ENCODE results near the gene CASP3. TPM values are rescaled to one million over a fixed set of nuclear protein-coding genes. Genes with fewer than 3 reads are reported as not detected.
A peak's percentile ranks its signal among the peaks of the same experiment; 100 is the strongest.

The CASP3 gene
- total RNA-seq, 4 donors from 2014 or later, result 14.9 to 49.0 (median 25.8) TPM

GRCh38 chr4:184648313-184649025 is 778 bp downstream of the CASP3 start:
- no peaks in the 10 kb centered on the region for H3K9me3 ChIP-seq
- H3K27ac ChIP-seq, result peak overlapping the region; percentile 95 to 100 (median 96)
- DNase-seq, result peak; percentile 52 to 82 (median 80)
- peak overlapping the region; percentile 87 to 97 (median 90) for H3K4me3 ChIP-seq
- TF ChIP-seq POLR2A (IDR thresholded peaks at IDR 0.05) (no peak), CTCF (IDR thresholded peaks at IDR 0.05) (no peak)
- H3K4me1 ChIP-seq, result peaks cover 0 to 36% (median 9%) of the 10 kb centered on the region in 4 donors
- no peaks in the 10 kb centered on the region for H3K27me3 ChIP-seq
- peaks cover 0 to 4% (median 0%) of the 10 kb centered on the region in 3 donors for H3K36me3 ChIP-seq

DNA sequence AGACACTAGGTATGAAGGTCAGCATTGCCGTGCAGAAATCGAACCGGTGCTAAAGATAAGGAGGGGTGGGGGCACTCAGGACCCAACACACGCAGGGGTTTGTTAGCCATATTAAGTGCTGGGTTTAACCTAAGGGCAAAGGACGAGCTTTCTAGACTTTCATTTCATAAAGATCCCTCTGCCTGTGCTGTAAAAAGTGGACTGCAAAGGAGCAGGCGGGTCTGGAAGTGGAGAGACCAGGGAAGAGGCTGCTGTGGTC is 1.3 kb downstream of the CASP3 start:
- Histone ChIP-seq H3K27ac (peak overlapping the region; percentile 95 to 100 (median 96)), H3K9me3 (no peaks in the 10 kb centered on the region), H3K4me3 (peak overlapping the region; percentile 87 to 97 (median 90)), H3K4me1 (peaks cover 0 to 36% (median 9%) of the 10 kb centered on the region in 4 donors), H3K36me3 (peaks cover 0 to 4% (median 0%) of the 10 kb centered on the region in 3 donors), H3K27me3 (no peaks in the 10 kb centered on the region)
- no peak for DNase-seq
- TF ChIP-seq POLR2A (IDR thresholded peaks at IDR 0.05) (peak in 1 of 2 donors; percentile 14), CTCF (IDR thresholded peaks at IDR 0.05) (no peak)

DNA sequence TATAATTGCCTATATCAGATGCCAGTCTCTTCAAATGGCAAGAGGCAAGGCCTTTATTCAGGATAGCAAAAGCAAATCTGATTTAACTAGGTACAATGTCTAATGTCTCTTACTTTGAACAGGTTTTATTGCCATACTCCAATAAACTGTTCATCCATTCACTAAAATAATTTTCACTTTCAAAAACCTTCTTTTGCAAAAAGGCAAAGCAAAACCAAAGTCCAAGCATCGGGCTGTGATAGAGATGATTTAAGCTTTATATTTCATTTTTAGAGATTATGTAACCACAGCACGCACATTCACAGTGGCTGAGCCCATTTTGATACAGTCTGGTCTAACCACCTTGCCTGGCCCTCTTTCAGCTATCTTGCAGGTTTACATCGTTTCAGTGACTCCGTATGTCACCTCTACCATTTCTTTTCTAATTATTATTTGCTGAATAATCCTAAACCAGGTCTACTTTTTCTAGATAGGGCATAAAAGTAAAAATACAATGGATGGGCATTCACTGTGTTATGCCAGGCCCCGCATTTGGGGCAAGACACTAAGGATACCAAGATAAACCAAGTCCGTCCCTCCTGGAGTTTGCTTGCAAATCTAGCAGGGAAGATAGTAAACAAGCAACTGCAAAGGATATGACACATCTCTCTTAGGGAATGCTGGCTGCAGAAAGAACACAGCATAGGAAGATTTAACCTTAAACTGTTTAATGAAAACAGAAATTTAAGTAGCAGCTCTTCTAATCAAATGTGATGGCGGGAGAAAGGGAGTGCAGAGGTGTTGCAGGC is 1.8 kb downstream of the CASP3 start:
- no peak for DNase-seq
- peak overlapping the region; percentile 87 to 97 (median 90) for H3K4me3 ChIP-seq

GRCh38 chr4:184645904-184646610 is 3.2 kb downstream of the CASP3 start:
- Histone ChIP-seq H3K27ac (peak overlapping the region in 2 of 4 donors; percentile 2 to 4), H3K27me3 (no peaks in the 10 kb centered on the region), H3K36me3 (peaks cover 0 to 10% (median 0%) of the 10 kb centered on the region in 3 donors), H3K4me1 (peaks cover 0 to 36% (median 11%) of the 10 kb centered on the region in 4 donors), H3K4me3 (no peak overlapping the region), H3K9me3 (no peaks in the 10 kb centered on the region)
- TF ChIP-seq CTCF (IDR thresholded peaks at IDR 0.05), result no peak
- no peak for TF ChIP-seq POLR2A (IDR thresholded peaks at IDR 0.05)
- peak in 1 of 3 donors; percentile 55 for DNase-seq

More for the DNA sequence above, 1.8 kb downstream of the CASP3 start:
- Histone ChIP-seq H3K27ac (peak overlapping the region; percentile 95 to 100 (median 96)), H3K27me3 (no peaks in the 10 kb centered on the region), H3K9me3 (no peaks in the 10 kb centered on the region), H3K36me3 (peaks cover 0 to 7% (median 0%) of the 10 kb centered on the region in 3 donors), H3K4me1 (peaks cover 0 to 36% (median 9%) of the 10 kb centered on the region in 4 donors)
- no peak for TF ChIP-seq POLR2A (IDR thresholded peaks at IDR 0.05)
- no peak for TF ChIP-seq CTCF (IDR thresholded peaks at IDR 0.05)

- no peak overlapping the region for H3K27ac ChIP-seq
- TF ChIP-seq POLR2A (IDR thresholded peaks at IDR 0.05) (no peak), CTCF (IDR thresholded peaks at IDR 0.05) (no peak)
- peaks cover 0 to 10% (median 0%) of the 10 kb centered on the region in 3 donors for H3K36me3 ChIP-seq
- no peaks in the 10 kb centered on the region for H3K27me3 ChIP-seq
- DNase-seq, result no peak
- H3K4me1 ChIP-seq, result peaks cover 0 to 29% (median 11%) of the 10 kb centered on the region in 4 donors
- H3K9me3 ChIP-seq, result no peaks in the 10 kb centered on the region
- H3K4me3 ChIP-seq, result no peak overlapping the region
Measured at GRCh38 chr4:184644553-184645307, 4.5 kb downstream of the CASP3 start.

Data from Peyer's patch (tissue), 4 donors.